NK-92 (cell line): Measurements from ENCODE around the gene RNF213.
"Not testable (repeated sequence)": the region's sequence is repeated elsewhere in the genome, so short reads cannot be mapped to it uniquely, and the experiment has no call there.

Source experiments
- DNase-seq: peaks from one replicate; lab custom pipeline; 2025; ENCODE audit not compliant: unreplicated experiment; lab: John Stamatoyannopoulos, UW

RNF213 gene

DNA sequence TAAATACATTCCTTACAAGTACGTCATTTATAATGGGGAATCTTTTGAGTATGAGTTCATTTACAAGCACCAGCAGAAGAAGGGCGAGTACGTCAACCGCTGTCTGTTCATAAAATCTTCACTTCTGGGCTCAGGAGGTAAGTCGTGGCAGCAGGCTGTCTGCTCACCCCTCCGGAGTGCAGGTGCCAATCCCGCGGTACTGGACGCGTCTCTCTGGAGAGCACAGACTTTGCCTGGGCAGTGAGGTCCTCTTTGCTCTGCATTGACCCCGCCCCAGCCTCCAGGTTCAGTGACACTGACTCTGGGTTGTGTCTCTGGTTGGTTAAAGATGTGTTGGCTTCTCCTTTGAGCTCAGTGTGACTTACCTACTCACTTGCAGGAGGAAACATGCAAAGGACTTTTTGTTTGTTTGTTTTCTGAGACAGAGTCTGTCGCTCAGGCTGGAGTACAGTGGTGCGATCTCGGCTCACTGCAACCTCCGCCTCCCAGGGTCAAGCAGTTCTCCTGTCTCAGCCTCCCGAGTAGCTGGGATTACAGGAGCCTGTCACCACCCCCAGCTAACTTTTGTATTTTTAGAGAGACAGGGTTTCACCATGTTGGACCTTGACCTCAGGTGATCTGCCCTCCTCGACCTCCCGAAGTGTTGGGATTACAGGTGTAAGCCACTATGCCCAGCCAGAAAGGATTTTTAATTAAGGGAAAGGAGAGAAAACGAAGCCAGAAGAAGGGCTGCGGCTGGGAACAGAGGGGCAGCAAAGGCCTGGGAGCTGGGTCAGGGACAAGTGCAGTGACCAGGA lies 31.2 kb downstream of the RNF213 start:
- DNase-seq: no peak

- DNase-seq: no peak
Measured at GRCh38 chr17:80292521-80292971, 31.9 kb downstream of the RNF213 start.

DNA sequence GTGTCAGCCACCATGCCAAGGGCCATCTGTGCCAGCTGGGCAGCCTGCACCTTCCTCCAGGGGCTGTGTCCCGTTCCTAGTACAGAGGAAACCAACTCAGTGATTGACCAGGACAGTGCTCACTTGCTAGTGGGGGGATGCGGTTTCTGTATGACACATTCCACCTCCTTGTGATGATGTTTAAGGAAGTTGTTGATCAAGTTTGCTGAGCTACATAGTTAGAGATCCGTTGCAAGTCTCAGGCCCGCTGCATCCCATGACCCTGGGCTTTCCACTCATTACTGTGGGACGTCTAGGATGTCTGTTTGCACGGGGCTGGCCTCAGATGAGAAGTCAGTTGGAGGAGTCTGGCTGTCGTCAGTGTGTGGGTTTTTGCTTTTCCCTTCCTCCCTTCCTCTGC lies 33.6 kb downstream of the RNF213 start:
- DNase-seq: no peak

GRCh38 chr17:80294653-80295052 lies 34.0 kb downstream of the RNF213 start:
- DNase-seq: no peak

DNA sequence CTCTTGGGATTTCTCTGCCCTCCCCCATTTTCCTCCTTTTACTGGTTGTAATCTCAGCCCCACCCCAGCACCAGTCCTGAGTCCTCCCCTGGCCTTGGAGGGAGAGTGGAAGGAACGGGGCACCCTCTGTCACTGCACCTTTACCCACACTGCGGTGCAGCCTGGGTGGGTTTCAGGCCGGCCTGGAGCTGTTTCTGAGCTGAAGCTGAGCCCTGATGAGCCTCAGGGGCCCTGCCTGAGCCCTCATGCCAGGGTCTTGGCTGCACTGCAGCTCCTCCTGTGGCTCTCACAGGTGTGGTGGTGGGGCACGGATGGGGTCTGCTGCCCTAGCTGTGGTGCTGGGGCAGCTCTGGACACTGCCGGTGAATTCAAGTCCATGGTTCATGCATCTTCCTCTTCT lies 34.5 kb downstream of the RNF213 start:
- no peak for DNase-seq

- no peak for DNase-seq
Measured at GRCh38 chr17:80295559-80295958, 34.9 kb downstream of the RNF213 start.

- no peak for DNase-seq
Measured at GRCh38 chr17:80296221-80296620, 35.6 kb downstream of the RNF213 start.

DNA sequence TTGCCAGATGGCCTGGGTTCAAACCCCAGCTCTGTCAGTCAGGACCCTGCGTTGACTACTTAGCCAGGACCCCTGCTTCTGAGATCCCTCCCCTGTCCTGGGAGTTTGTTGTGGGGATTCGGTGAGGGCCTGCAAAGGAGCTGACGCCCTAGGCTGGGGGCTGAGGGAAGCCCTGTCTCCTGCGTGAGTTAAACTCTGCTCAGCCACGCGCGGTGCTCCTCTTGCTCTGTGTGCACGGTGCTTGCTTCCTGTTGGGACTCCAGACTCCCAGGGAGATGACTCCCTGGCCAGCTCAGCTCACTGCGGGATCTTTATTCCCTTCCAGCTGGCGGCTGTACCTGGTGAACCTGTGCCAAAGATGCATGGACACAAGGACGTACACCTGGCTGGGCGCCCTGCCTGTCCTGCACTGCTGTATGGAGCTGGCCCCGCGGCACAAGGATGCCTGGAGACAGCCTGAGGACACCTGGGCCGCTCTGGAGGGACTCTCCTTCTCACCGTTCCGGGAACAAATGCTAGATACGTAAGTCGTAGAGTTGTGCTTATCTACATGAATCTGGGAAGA lies 37.4 kb downstream of the RNF213 start:
- no peak for DNase-seq

GRCh38 chr17:80299350-80300100 lies 38.9 kb downstream of the RNF213 start:
- not testable (repeated sequence) for DNase-seq

GRCh38 chr17:80300756-80301155 lies 40.1 kb downstream of the RNF213 start:
- DNase-seq: not testable (repeated sequence)

- DNase-seq: no peak
Measured at GRCh38 chr17:80303824-80304223, 43.2 kb downstream of the RNF213 start.

GRCh38 chr17:80307994-80308691 lies 47.5 kb downstream of the RNF213 start:
- no peak for DNase-seq

GRCh38 chr17:80308692-80309517 lies 48.3 kb downstream of the RNF213 start:
- DNase-seq: no peak

DNA sequence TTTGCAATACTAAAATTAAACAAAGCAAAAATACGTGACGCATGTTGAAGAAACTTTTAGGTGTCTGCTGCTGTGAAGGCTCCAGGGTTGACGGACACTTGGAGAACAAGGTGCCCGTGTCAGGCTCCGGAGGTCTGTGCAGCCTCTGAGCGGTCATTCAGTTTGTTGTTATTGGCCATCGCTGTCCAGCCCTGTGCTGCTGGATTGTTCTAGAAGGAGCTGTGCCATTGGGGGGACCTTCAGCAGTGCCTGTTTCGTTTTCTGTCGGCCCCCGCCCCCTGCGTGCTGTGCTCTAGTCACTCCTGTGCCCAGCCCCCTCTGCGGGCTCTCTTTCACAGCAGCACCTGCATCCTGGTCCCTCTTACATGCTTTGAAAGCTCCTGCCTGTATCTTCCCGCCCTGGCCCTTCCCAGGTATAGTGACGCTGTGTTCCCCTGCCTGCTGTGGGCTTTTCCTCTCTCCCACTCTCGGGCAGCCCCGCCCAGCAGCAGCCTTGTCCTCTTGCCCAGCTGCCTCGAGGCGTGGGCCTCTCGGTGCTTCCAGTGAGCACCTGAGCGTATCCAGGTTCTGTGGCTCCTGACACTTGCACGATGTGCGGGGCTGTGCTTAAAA lies 50.7 kb downstream of the RNF213 start:
- DNase-seq: no peak

GRCh38 chr17:80312621-80313135 lies 52.0 kb downstream of the RNF213 start:
- DNase-seq: no peak

DNA sequence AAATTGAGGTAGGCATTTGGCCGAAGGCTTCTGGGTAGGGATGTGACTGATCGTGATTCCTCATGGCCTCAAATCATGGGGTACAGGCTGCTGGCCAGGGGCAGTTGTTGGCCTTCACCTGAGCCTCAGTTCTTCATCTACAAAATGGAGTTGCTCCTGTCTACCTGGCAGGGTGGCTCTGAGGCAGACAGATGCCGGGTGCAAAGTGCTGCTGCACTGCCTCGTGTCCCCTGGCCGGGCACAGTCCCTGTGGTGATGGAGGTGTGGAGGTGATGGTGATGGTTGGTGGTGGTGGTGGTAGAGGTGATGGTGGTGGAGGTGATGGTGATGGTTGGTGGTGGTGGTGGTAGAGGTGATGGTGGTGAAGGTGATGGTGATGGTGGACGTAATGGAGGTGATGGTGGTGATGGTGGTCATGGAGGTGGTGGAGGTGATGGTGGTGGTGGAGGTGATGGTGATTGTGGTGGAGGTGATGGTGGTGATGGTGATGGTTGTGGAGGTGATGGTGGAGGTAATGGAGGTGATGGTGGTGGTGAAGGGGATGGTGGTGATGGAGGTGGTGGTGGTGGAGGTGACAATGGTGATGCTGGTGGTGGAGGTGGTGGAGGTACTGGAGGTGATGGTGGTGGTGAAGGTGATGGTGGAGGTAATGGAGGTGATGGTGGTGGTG lies 52.6 kb downstream of the RNF213 start:
- DNase-seq: no peak

DNA sequence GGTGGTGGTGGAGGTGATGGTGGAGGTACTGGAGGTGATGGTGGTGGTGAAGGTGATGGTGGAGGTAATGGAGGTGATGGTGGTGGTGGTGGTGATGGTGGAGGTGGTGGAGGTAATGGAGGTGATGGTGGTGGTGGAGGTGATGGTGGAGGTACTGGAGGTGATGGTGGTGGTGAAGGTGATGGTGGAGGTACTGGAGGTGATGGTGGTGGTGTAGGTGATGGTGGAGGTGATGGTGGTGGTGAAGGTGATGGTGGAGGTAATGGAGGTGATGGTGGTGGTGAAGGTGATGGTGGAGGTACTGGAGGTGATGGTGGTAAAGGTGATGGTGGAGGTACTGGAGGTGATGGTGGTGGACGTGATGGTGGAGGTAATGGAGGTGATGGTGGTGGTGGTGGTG lies 53.3 kb downstream of the RNF213 start:
- not testable (repeated sequence) for DNase-seq

GRCh38 chr17:80315517-80316182 lies 55.0 kb downstream of the RNF213 start:
- DNase-seq: no peak

- no peak for DNase-seq
Measured at GRCh38 chr17:80316431-80316830, 55.8 kb downstream of the RNF213 start.
